PC-3 (cell line): ENCODE data around the gene SYT7. TPM values are rescaled to one million over a fixed set of nuclear protein-coding genes. Genes with fewer than 3 reads are reported as not detected.
A peak's percentile ranks its signal among the peaks of the same experiment; 100 is the strongest.

Source experiments
- ATAC-seq: fragments of 200-7000 bp; cut with Tn5 transposase; 2 replicates; pipeline ENCODE4 v1.9.1; 2020; ENCODE audit warnings: mild to moderate bottlenecking, moderate library complexity
- BruUV-seq: library from RNA; stranded (reverse); fragments of 400-500 nt; replicated peaks from 2 replicates; lab custom pipeline; 2021; lab: Mats Ljungman, UMichigan
- CTCF ChIA-PET: fragments of 300-600 bp; sonication (Branson Sonifier 250); formaldehyde crosslinking; loops from one replicate; lab custom pipeline; 2022; ENCODE audit warnings: antibody characterized with exemption; lab: Charles Lee
- POLR2A ChIA-PET: fragments of 300-600 bp; sonication (Branson Sonifier 250); formaldehyde crosslinking; loops from one replicate; lab custom pipeline; 2022; ENCODE audit warnings: antibody characterized with exemption; ENCODE audit not compliant: unreplicated experiment; lab: Charles Lee
- DNase-seq: peaks from one replicate; pipeline ENCODE4 v3.0.0-alpha.2; 2015
- H2AFZ ChIP-seq: fragments of 300-600 bp; sonication (generic); 2 replicates; pipeline ENCODE4 v1.6.0; 2016; ENCODE audit warnings: antibody characterized with exemption, low read length
- H3F3A ChIP-seq: fragments of 300-600 bp; sonication (generic); one replicate; pipeline ENCODE4 v1.6.0; 2017; ENCODE audit warnings: antibody characterized with exemption, low read length, control low read depth, mild to moderate bottlenecking; ENCODE audit not compliant: unreplicated experiment
- H3K27ac ChIP-seq: fragments of 300-600 bp; sonication (generic); 2 replicates; pipeline ENCODE4 v1.5.1; 2016; ENCODE audit warnings: mild to moderate bottlenecking, low read length
- H3K27me3 ChIP-seq: fragments of 300-600 bp; sonication (generic); 2 replicates; pipeline ENCODE4 v1.6.1; 2016; ENCODE audit warnings: low read length, mixed read lengths
- H3K36me3 ChIP-seq: fragments of 300-600 bp; sonication (generic); 2 replicates; pipeline ENCODE4 v1.6.1; 2016; ENCODE audit warnings: low read depth, mixed run types, low read length, mixed read lengths
- H3K4me1 ChIP-seq: fragments of 300-600 bp; sonication (generic); 2 replicates; pipeline ENCODE4 v1.5.1; 2016; ENCODE audit warnings: low read length; ENCODE audit not compliant: insufficient read depth
- H3K4me2 ChIP-seq: fragments of 300-600 bp; sonication (generic); 2 replicates; pipeline ENCODE4 v1.6.0; 2016; ENCODE audit warnings: low read length
- H3K4me3 ChIP-seq: fragments of 300-600 bp; sonication (generic); 2 replicates; pipeline ENCODE4 v1.5.1; 2016; ENCODE audit warnings: mild to moderate bottlenecking, low read length, mixed read lengths
- H3K79me2 ChIP-seq: fragments of 300-600 bp; sonication (generic); 2 replicates; pipeline ENCODE4 v1.6.1; 2017; ENCODE audit warnings: low read length, mixed read lengths
- H3K9ac ChIP-seq: fragments of 300-600 bp; sonication (generic); 2 replicates; pipeline ENCODE4 v1.6.0; 2016; ENCODE audit warnings: mild to moderate bottlenecking, low read length
- H3K9me2 ChIP-seq: fragments of 300-600 bp; sonication (generic); replicated peaks from 2 replicates; pipeline ENCODE4 v1.6.1; 2016; ENCODE audit warnings: mixed run types, low read length, mixed read lengths
- H3K9me3 ChIP-seq: fragments of 300-600 bp; sonication (generic); 2 replicates; pipeline ENCODE4 v1.6.1; 2016; ENCODE audit warnings: low read length, mixed read lengths
- H4K20me1 ChIP-seq: fragments of 300-600 bp; sonication (generic); 2 replicates; pipeline ENCODE4 v1.6.1; 2016; ENCODE audit warnings: low read length, mixed read lengths
- EZH2 ChIP-seq: fragments of 300-600 bp; sonication (generic); IDR thresholded peaks from one replicate; pipeline ENCODE4 v1.6.1; 2017; ENCODE audit warnings: antibody characterized with exemption, mild to moderate bottlenecking, low read length; ENCODE audit not compliant: unreplicated experiment
- EZH2phosphoT487 ChIP-seq: fragments of 300-600 bp; sonication (generic); IDR thresholded peaks from 2 replicates; pipeline ENCODE4 v1.6.1; 2018; ENCODE audit warnings: mild to moderate bottlenecking, antibody characterized with exemption, low read length, borderline replicate concordance
- intact Hi-C: fragments of 100-400 bp; cut with micrococcal nuclease; formaldehyde crosslinking; loops from 2 replicates; pipeline ENCODE4 v1.9.0; 2023
- total RNA-seq: library from RNA; depleted of rRNA; stranded (reverse); fragments of >200 nt; gene quantifications from 2 replicates; pipeline ENCODE4 v1.2.3, GENCODE V29; 2014
- TF ChIP-seq, protein P1 (sequence below): fragments of 300-600 bp; sonication (generic); conservative IDR thresholded peaks from 2 replicates; pipeline ENCODE4 v1.5.1; 2017; ENCODE audit warnings: antibody characterized with exemption, low read depth, mild to moderate bottlenecking, low read length

The SYT7 gene
- total RNA-seq, 1 experiment from 2014 or later = 23.2 TPM

DNA sequence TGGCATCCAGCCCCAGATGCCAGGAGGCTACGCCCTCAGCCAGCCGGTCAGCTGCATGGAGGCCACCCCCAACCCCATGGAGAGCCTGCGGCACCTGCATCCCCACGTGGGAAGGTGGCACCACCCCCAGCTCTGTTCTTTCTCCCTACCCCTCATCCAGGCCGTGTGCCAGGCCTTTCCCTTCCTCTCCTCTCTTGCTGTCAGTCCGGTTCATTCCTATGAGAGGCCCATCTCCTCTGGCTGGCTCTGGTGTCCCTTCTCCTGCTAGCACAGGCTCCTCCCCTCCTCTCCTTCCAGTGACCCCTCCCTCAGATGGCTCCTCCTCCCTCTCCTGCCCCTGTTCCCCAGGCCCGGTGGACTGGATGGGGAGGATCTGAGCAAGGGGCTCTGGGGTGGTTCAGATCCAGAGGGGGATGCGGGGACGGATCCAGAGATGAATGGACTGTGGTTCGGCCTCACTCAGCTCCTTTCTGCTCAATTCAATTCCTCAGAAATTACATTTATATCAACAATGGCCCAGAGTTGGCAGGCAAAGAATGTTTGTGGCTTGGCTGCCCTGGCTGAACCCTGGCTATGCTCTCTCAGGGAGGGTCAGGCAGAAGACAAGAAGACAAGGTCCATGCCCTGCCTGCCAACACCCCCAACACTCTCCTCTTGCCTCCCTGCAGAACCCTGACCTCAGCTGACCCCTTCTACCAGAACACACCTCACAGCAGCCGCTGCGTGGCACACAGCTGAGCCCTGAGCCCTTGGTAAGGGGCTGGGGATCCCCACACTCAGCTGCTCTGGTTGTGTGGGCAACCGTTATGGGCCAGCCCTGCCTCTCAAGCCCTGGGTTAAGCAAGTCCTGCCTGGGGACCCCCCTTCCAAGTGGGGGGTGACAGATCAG is 90.8 kb downstream of the SYT7 start:
- H3F3A ChIP-seq = no peaks in the 10 kb centered on the region
- H3K36me3 ChIP-seq = no peaks in the 10 kb centered on the region
- no peaks in the 10 kb centered on the region for H3K27me3 ChIP-seq
- H3K4me3 ChIP-seq = no peak overlapping the region
- intact Hi-C loops = no loop called here
- ATAC-seq (no peak), DNase-seq (peak; percentile 25)
- H4K20me1 ChIP-seq = no peaks in the 10 kb centered on the region
- TF ChIP-seq EZH2phosphoT487 = no peak
- TF ChIP-seq, protein P1, sequence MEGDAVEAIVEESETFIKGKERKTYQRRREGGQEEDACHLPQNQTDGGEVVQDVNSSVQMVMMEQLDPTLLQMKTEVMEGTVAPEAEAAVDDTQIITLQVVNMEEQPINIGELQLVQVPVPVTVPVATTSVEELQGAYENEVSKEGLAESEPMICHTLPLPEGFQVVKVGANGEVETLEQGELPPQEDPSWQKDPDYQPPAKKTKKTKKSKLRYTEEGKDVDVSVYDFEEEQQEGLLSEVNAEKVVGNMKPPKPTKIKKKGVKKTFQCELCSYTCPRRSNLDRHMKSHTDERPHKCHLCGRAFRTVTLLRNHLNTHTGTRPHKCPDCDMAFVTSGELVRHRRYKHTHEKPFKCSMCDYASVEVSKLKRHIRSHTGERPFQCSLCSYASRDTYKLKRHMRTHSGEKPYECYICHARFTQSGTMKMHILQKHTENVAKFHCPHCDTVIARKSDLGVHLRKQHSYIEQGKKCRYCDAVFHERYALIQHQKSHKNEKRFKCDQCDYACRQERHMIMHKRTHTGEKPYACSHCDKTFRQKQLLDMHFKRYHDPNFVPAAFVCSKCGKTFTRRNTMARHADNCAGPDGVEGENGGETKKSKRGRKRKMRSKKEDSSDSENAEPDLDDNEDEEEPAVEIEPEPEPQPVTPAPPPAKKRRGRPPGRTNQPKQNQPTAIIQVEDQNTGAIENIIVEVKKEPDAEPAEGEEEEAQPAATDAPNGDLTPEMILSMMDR = no peak
- TF ChIP-seq EZH2 = no peak
- H3K9ac ChIP-seq = no peak overlapping the region
- no peaks in the 10 kb centered on the region for H3K79me2 ChIP-seq
- H3K4me1 ChIP-seq = peaks cover 43% of the 10 kb centered on the region
- no peaks in the 10 kb centered on the region for H3K9me3 ChIP-seq
- POLR2A ChIA-PET = no interaction called here
- no peaks in the 10 kb centered on the region for H3K9me2 ChIP-seq
- CTCF ChIA-PET = no interaction called here
- no TSS peak for BruUV-seq
- no peak overlapping the region for H3K4me2 ChIP-seq
- no peak overlapping the region for H3K27ac ChIP-seq
- H2AFZ ChIP-seq = no peak overlapping the region

DNA sequence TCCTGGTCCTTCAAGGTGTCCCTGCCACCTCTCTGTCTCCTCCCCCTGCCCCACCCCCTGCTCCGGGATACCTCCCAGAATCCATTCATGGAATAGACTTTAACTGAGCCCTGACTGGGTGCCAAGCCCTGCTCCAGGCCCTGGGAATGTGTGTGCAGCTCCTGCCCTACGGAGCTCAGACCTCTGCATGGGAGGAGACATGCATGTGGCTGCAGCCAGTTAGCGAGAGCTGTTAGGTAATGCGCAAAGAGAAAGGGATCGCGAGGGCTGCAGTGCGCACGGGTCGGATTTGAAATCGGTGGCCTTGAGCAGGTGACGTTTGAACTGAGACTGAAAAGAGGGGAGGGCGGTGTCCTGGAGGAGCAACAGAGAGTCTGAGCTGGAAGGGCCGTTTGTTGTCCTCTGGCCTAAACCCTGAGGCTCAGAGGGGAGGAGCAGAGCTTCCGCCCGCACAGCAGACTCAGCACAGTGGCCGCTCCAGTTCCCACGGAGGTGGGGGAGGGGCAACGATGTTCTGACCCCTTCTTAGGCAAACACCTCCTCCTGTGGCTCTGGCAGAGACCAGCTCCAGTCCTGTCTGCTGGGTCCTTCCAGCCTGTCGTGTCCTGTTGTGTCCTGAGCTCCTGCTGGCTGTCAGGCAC is 92.1 kb downstream of the SYT7 start:
- TF ChIP-seq EZH2phosphoT487 (no peak), EZH2 (no peak)
- TF ChIP-seq, protein P1 = no peak
- DNase-seq = peak; percentile 90
- Histone ChIP-seq H3K36me3 (no peaks in the 10 kb centered on the region), H3K27me3 (no peaks in the 10 kb centered on the region), H3K4me2 (peak overlapping the region; percentile 80), H3K4me1 (peaks cover 43% of the 10 kb centered on the region), H4K20me1 (no peaks in the 10 kb centered on the region), H3K9ac (peak overlapping the region; percentile 24), H2AFZ (peak overlapping the region; percentile 76), H3K27ac (peak overlapping the region; percentile 77), H3K4me3 (peak overlapping the region; percentile 54), H3F3A (no peaks in the 10 kb centered on the region), H3K79me2 (no peaks in the 10 kb centered on the region), H3K9me2 (no peaks in the 10 kb centered on the region), H3K9me3 (no peaks in the 10 kb centered on the region)
- ChIA-PET CTCF (interaction anchor here (0.6 kb wide), 1 partner anchor 149 kb away, joined by 3 read pairs; no protein-coding TSS in a partner anchor), POLR2A (interaction anchor here (0.6 kb wide), 2 partner anchors 9 to 992 kb away, joined by 10 to 21 read pairs; no protein-coding TSS in a partner anchor)
- peak; percentile 73 for ATAC-seq
- no TSS peak for BruUV-seq
- intact Hi-C loops = no loop called here
